GM12875 (cell line): ENCODE measurements around the gene ERGIC1.

ENCODE experiments used
- H3K4me3 ChIP-seq: one replicate; pipeline ENCODE4 v1.5.1; 2011; ENCODE audit warnings: low read depth, low read length, control low read depth
- CTCF ChIP-seq: IDR thresholded peaks from 2 replicates; pipeline ENCODE4 v1.5.1; 2011; ENCODE audit warnings: low read depth, mild to moderate bottlenecking, control low read depth, inconsistent platforms, low read length, moderate library complexity, borderline replicate concordance; ENCODE audit not compliant: insufficient read depth

The ERGIC1 gene

GRCh38 chr5:172932313-172933017 lies 98.4 kb downstream of the ERGIC1 start:
- TF ChIP-seq CTCF = peak; percentile 91
- no peak overlapping the region for H3K4me3 ChIP-seq

- TF ChIP-seq CTCF = no peak
- no peak overlapping the region for H3K4me3 ChIP-seq
These were observed 99.2 kb downstream of the ERGIC1 start for GRCh38 chr5:172933238-172933637.

GRCh38 chr5:172935096-172935495 lies 101.0 kb downstream of the ERGIC1 start:
- TF ChIP-seq CTCF = no peak
- no peak overlapping the region for H3K4me3 ChIP-seq

- no peak for TF ChIP-seq CTCF
- no peak overlapping the region for H3K4me3 ChIP-seq
These were observed 102.3 kb downstream of the ERGIC1 start for GRCh38 chr5:172936401-172936800.

GRCh38 chr5:172939071-172939470 lies 105.0 kb downstream of the ERGIC1 start:
- H3K4me3 ChIP-seq = no peak overlapping the region
- no peak; the same call in 1 of the 2 replicates for TF ChIP-seq CTCF

GRCh38 chr5:172939611-172940267 lies 105.7 kb downstream of the ERGIC1 start:
- no peak overlapping the region for H3K4me3 ChIP-seq
- no peak for TF ChIP-seq CTCF

- no peak overlapping the region for H3K4me3 ChIP-seq
- TF ChIP-seq CTCF = no peak
These were observed 106.4 kb downstream of the ERGIC1 start for GRCh38 chr5:172940268-172941066.
